IgD-negative memory B cell (primary cell): ENCODE measurements around the gene GPR158. TPM values are rescaled to one million over a fixed set of nuclear protein-coding genes. Genes with fewer than 3 reads are reported as not detected.
"Not testable (repeated sequence)": the region's sequence is repeated elsewhere in the genome, so short reads cannot be mapped to it uniquely, and the experiment has no call there.

ENCODE experiments used
- H3K27ac Mint-ChIP-seq, 3 donors: one replicate each; pipeline ENCODE4 v1.8.0; 2020 to 2022; ENCODE audit warnings: mild to moderate bottlenecking in 3 of 3, mixed read lengths in 3 of 3, moderate library complexity in 1 of 3
- H3K27me3 Mint-ChIP-seq: one replicate; pipeline ENCODE4 v1.8.0; 2021; ENCODE audit warnings: mixed read lengths
- H3K36me3 Mint-ChIP-seq: one replicate; pipeline ENCODE4 v1.8.0; 2020; ENCODE audit warnings: mild to moderate bottlenecking, mixed read lengths
- H3K4me1 Mint-ChIP-seq, 3 donors: one replicate each; pipeline ENCODE4 v1.8.0; 2020 to 2022; ENCODE audit warnings: mixed read lengths in 3 of 3, mild to moderate bottlenecking in 1 of 3
- H3K4me3 Mint-ChIP-seq, 4 donors: one replicate each; pipeline ENCODE4 v1.8.0; 2020 to 2022; ENCODE audit warnings: mild to moderate bottlenecking in 4 of 4, mixed read lengths in 4 of 4, moderate library complexity in 3 of 4
- H3K9me3 Mint-ChIP-seq, 3 donors: one replicate each; pipeline ENCODE4 v1.8.0; 2020 to 2021; ENCODE audit warnings: mixed read lengths in 3 of 3, mild to moderate bottlenecking in 1 of 3
- polyA plus RNA-seq: library from polyadenylated mRNA; unstranded; fragments of 300-500 nt; fragmentation: Illumina TruSeq; gene quantifications from one replicate; pipeline ENCODE4 v1.2.3, GENCODE V29; 2021

Gene GPR158
- polyA plus RNA-seq: not detected

GRCh38 chr10:25174461-25175230 is at the start of gene GPR158:
TSS of gene GPR158 (plus strand) at chr10:25175001. CDS start at chr10:25175421, 420 bp downstream.
- Mint-ChIP-seq H3K36me3 (peaks cover 2% of the 10 kb centered on the region), H3K27me3 (peaks cover 39% of the 10 kb centered on the region), H3K27ac (peak within 1 kb of the TSS in 1 of 3 donors; percentile 17), H3K9me3 (peaks cover 3 to 6% (median 5%) of the 10 kb centered on the region in 3 donors), H3K4me1 (peaks cover 0 to 5% (median 0%) of the 10 kb centered on the region in 3 donors), H3K4me3 (no peak within 1 kb of the TSS)

GRCh38 chr10:25125201-25125611 is 49.6 kb upstream of the GPR158 start:
- Mint-ChIP-seq H3K4me1 (no peaks in the 10 kb centered on the region), H3K9me3 (peaks cover 0 to 6% (median 0%) of the 10 kb centered on the region in 3 donors), H3K4me3 (no peak overlapping the region), H3K27ac (no peak overlapping the region), H3K27me3 (peaks cover 4% of the 10 kb centered on the region), H3K36me3 (no peaks in the 10 kb centered on the region)

GRCh38 chr10:25129592-25129991 is 45.2 kb upstream of the GPR158 start:
- Mint-ChIP-seq H3K4me1 (no peaks in the 10 kb centered on the region), H3K27me3 (peaks cover 4% of the 10 kb centered on the region), H3K36me3 (no peaks in the 10 kb centered on the region), H3K27ac (no peak overlapping the region), H3K4me3 (no peak overlapping the region), H3K9me3 (peaks cover 6 to 9% (median 9%) of the 10 kb centered on the region in 3 donors)

GRCh38 chr10:25130906-25131305 is 43.9 kb upstream of the GPR158 start:
- Mint-ChIP-seq H3K27me3 (peaks cover 4% of the 10 kb centered on the region), H3K9me3 (peaks cover 4 to 14% (median 6%) of the 10 kb centered on the region in 3 donors), H3K4me3 (no peak overlapping the region), H3K36me3 (no peaks in the 10 kb centered on the region), H3K27ac (peak overlapping the region in 1 of 3 donors; percentile 38), H3K4me1 (no peaks in the 10 kb centered on the region)

GRCh38 chr10:25142116-25142864 is 32.5 kb upstream of the GPR158 start:
- no peaks in the 10 kb centered on the region for H3K27me3 Mint-ChIP-seq
- H3K9me3 Mint-ChIP-seq: peaks cover 3 to 9% (median 9%) of the 10 kb centered on the region in 3 donors
- H3K4me3 Mint-ChIP-seq: no peak overlapping the region
- peak overlapping the region in 1 of 3 donors; percentile 31 for H3K27ac Mint-ChIP-seq
- H3K4me1 Mint-ChIP-seq: peaks cover 0 to 2% (median 0%) of the 10 kb centered on the region in 3 donors
- H3K36me3 Mint-ChIP-seq: no peaks in the 10 kb centered on the region

- no peaks in the 10 kb centered on the region for H3K36me3 Mint-ChIP-seq
- no peaks in the 10 kb centered on the region for H3K4me1 Mint-ChIP-seq
- no peak overlapping the region for H3K27ac Mint-ChIP-seq
- peaks cover 2% of the 10 kb centered on the region for H3K27me3 Mint-ChIP-seq
- no peak overlapping the region for H3K4me3 Mint-ChIP-seq
- H3K9me3 Mint-ChIP-seq: peaks cover 6 to 8% (median 7%) of the 10 kb centered on the region in 3 donors
Measured at GRCh38 chr10:25157650-25158049, 17.2 kb upstream of the GPR158 start.

GRCh38 chr10:25159591-25159990 is 15.2 kb upstream of the GPR158 start:
- Mint-ChIP-seq H3K27ac (no peak overlapping the region), H3K4me1 (no peaks in the 10 kb centered on the region), H3K27me3 (peaks cover 2% of the 10 kb centered on the region), H3K9me3 (peaks cover 2 to 10% (median 8%) of the 10 kb centered on the region in 3 donors), H3K4me3 (no peak overlapping the region), H3K36me3 (no peaks in the 10 kb centered on the region)

- no peaks in the 10 kb centered on the region for H3K4me1 Mint-ChIP-seq
- H3K27ac Mint-ChIP-seq: no peak overlapping the region
- peaks cover 2 to 10% (median 8%) of the 10 kb centered on the region in 3 donors for H3K9me3 Mint-ChIP-seq
- H3K4me3 Mint-ChIP-seq: no peak overlapping the region
- H3K27me3 Mint-ChIP-seq: peaks cover 2% of the 10 kb centered on the region
- no peaks in the 10 kb centered on the region for H3K36me3 Mint-ChIP-seq
Measured at GRCh38 chr10:25162391-25162790, 12.4 kb upstream of the GPR158 start.

- not testable (repeated sequence) for H3K27ac Mint-ChIP-seq, H3K4me3 Mint-ChIP-seq, H3K36me3 Mint-ChIP-seq, H3K27me3 Mint-ChIP-seq, H3K4me1 Mint-ChIP-seq
- H3K9me3 Mint-ChIP-seq: peaks cover 2 to 10% (median 6%) of the 10 kb centered on the region in 3 donors
Measured at GRCh38 chr10:25163464-25163863, 11.3 kb upstream of the GPR158 start.

GRCh38 chr10:25169740-25170139 is 5.1 kb upstream of the GPR158 start:
- Mint-ChIP-seq H3K4me3 (no peak overlapping the region), H3K36me3 (peaks cover 5% of the 10 kb centered on the region), H3K9me3 (peaks cover 3 to 6% (median 5%) of the 10 kb centered on the region in 3 donors), H3K4me1 (peaks cover 0 to 2% (median 0%) of the 10 kb centered on the region in 3 donors), H3K27me3 (peaks cover 19% of the 10 kb centered on the region), H3K27ac (no peak overlapping the region)

- Mint-ChIP-seq H3K27me3 (peaks cover 22% of the 10 kb centered on the region), H3K9me3 (peaks cover 3 to 6% (median 5%) of the 10 kb centered on the region in 3 donors), H3K4me3 (no peak overlapping the region), H3K36me3 (peaks cover 5% of the 10 kb centered on the region), H3K4me1 (peaks cover 0 to 2% (median 0%) of the 10 kb centered on the region in 3 donors), H3K27ac (no peak overlapping the region)
Measured at GRCh38 chr10:25170627-25171026, 4.2 kb upstream of the GPR158 start.

GRCh38 chr10:25175527-25176420 is 973 bp downstream of the GPR158 start:
- no peak overlapping the region for H3K4me3 Mint-ChIP-seq
- peaks cover 41% of the 10 kb centered on the region for H3K27me3 Mint-ChIP-seq
- peaks cover 2% of the 10 kb centered on the region for H3K36me3 Mint-ChIP-seq
- no peak overlapping the region for H3K27ac Mint-ChIP-seq
- peaks cover 3 to 6% (median 5%) of the 10 kb centered on the region in 3 donors for H3K9me3 Mint-ChIP-seq
- peaks cover 0 to 5% (median 0%) of the 10 kb centered on the region in 3 donors for H3K4me1 Mint-ChIP-seq

- H3K4me1 Mint-ChIP-seq: peaks cover 0 to 5% (median 0%) of the 10 kb centered on the region in 3 donors
- H3K27me3 Mint-ChIP-seq: peaks cover 41% of the 10 kb centered on the region
- peak overlapping the region in 1 of 4 donors; percentile 34 for H3K4me3 Mint-ChIP-seq
- peaks cover 3 to 6% (median 5%) of the 10 kb centered on the region in 3 donors for H3K9me3 Mint-ChIP-seq
- H3K27ac Mint-ChIP-seq: no peak overlapping the region
- H3K36me3 Mint-ChIP-seq: peaks cover 2% of the 10 kb centered on the region
Measured at GRCh38 chr10:25176421-25176968, 1.7 kb downstream of the GPR158 start.

- H3K4me3 Mint-ChIP-seq: no peak overlapping the region
- peaks cover 0 to 6% (median 5%) of the 10 kb centered on the region in 3 donors for H3K9me3 Mint-ChIP-seq
- H3K27me3 Mint-ChIP-seq: peaks cover 38% of the 10 kb centered on the region
- H3K36me3 Mint-ChIP-seq: peaks cover 2% of the 10 kb centered on the region
- H3K27ac Mint-ChIP-seq: no peak overlapping the region
- H3K4me1 Mint-ChIP-seq: peaks cover 0 to 5% (median 0%) of the 10 kb centered on the region in 3 donors
Measured at GRCh38 chr10:25177093-25177753, 2.4 kb downstream of the GPR158 start.
